Neural cell (in vitro differentiated cells): ENCODE data around the gene ZFR. TPM values are rescaled to one million over a fixed set of nuclear protein-coding genes. Genes with fewer than 3 reads are reported as not detected.

Source experiments
- H2AFZ ChIP-seq: fragments of 200-600, 300-800 bp; sonication (generic), shearing (Covaris generic); 2 replicates; pipeline ENCODE4 v1.6.0; 2014; ENCODE audit warnings: low read depth, mild to moderate bottlenecking, antibody characterized with exemption, low read length, moderate library complexity
- H3F3A ChIP-seq: fragments of 200-600 bp; shearing (Covaris generic); 2 replicates; pipeline ENCODE4 v1.6.1; 2016; ENCODE audit warnings: mild to moderate bottlenecking, moderate library complexity, mixed read lengths, antibody characterized with exemption, low read length; ENCODE audit not compliant: insufficient read depth, poor library complexity, severe bottlenecking
- H3K27ac ChIP-seq: fragments of 200-600, 300-800 bp; sonication (generic), shearing (Covaris generic); 2 replicates; pipeline ENCODE4 v1.5.1; 2014; ENCODE audit warnings: mild to moderate bottlenecking, low read length, moderate library complexity
- H3K27me3 ChIP-seq: fragments of 300-800, 200-600 bp; sonication (generic), shearing (Covaris generic); 2 replicates; pipeline ENCODE4 v1.6.0; 2014; ENCODE audit warnings: mild to moderate bottlenecking, low read depth, low read length, moderate library complexity; ENCODE audit not compliant: insufficient read depth
- H3K36me3 ChIP-seq: fragments of 300-800, 200-600 bp; sonication (generic), shearing (Covaris generic); 2 replicates; pipeline ENCODE4 v1.5.1; 2014; ENCODE audit warnings: mild to moderate bottlenecking, antibody characterized with exemption, low read length, moderate library complexity; ENCODE audit not compliant: insufficient read depth
- H3K4me2 ChIP-seq: fragments of 300-800, 200-600 bp; sonication (generic), shearing (Covaris generic); 2 replicates; pipeline ENCODE4 v1.6.0; 2014; ENCODE audit warnings: mild to moderate bottlenecking, low read length
- H3K4me3 ChIP-seq: fragments of 300-800, 200-600 bp; sonication (generic), shearing (Covaris generic); 2 replicates; pipeline ENCODE4 v1.5.1; 2014; ENCODE audit warnings: mild to moderate bottlenecking, low read length, moderate library complexity
- H3K79me2 ChIP-seq: fragments of 200-600 bp; shearing (Covaris generic); replicated peaks from 2 replicates; pipeline ENCODE4 v1.6.0; 2014; ENCODE audit warnings: mild to moderate bottlenecking, low read length, moderate library complexity; ENCODE audit not compliant: insufficient read depth
- H3K9ac ChIP-seq: fragments of 300-800, 200-600 bp; sonication (generic), shearing (Covaris generic); 2 replicates; pipeline ENCODE4 v1.6.1; 2016; ENCODE audit warnings: mild to moderate bottlenecking, low read length, mixed read lengths
- H3K9me2 ChIP-seq: fragments of 200-600 bp; shearing (Covaris generic); 2 replicates; pipeline ENCODE4 v1.6.1; 2016; ENCODE audit warnings: mild to moderate bottlenecking, low read length, mixed read lengths; ENCODE audit not compliant: insufficient read depth
- H3K9me3 ChIP-seq: fragments of 200-600, 300-800 bp; sonication (generic), shearing (Covaris generic); 2 replicates; pipeline ENCODE4 v1.6.1; 2016; ENCODE audit warnings: mild to moderate bottlenecking, mixed run types, low read length, moderate library complexity, mixed read lengths
- H4K20me1 ChIP-seq: fragments of 200-600 bp; shearing (Covaris generic); 2 replicates; pipeline ENCODE4 v1.6.1; 2016; ENCODE audit warnings: mild to moderate bottlenecking, mixed run types; ENCODE audit not compliant: insufficient read depth
- CTCF ChIP-seq: fragments of 450-650 bp; IDR thresholded peaks from 2 replicates; pipeline ENCODE4 v1.5.1; 2014; ENCODE audit warnings: antibody characterized with exemption, mild to moderate bottlenecking, moderate library complexity; ENCODE audit not compliant: poor library complexity, severe bottlenecking
- EP300 ChIP-seq: fragments of 450-650 bp; conservative IDR thresholded peaks from 2 replicates; pipeline ENCODE4 v1.6.1; 2014; ENCODE audit warnings: antibody characterized with exemption, mild to moderate bottlenecking, moderate library complexity; ENCODE audit not compliant: poor library complexity, severe bottlenecking
- EZH2 ChIP-seq: fragments of 200-600, 300-800 bp; shearing (Covaris generic), sonication (generic); IDR thresholded peaks from 2 replicates; pipeline ENCODE4 v1.6.1; 2014; ENCODE audit warnings: antibody characterized with exemption, low read length, borderline replicate concordance, mild to moderate bottlenecking; ENCODE audit not compliant: insufficient read depth, poor library complexity, severe bottlenecking
- MXI1 ChIP-seq: fragments of 450-650 bp; conservative IDR thresholded peaks from 2 replicates; pipeline ENCODE4 v1.6.1; 2014; ENCODE audit warnings: antibody characterized with exemption, mild to moderate bottlenecking; ENCODE audit not compliant: poor library complexity, severe bottlenecking
- POLR2AphosphoS5 ChIP-seq: IDR thresholded peaks from 2 replicates; pipeline ENCODE4 v1.6.1; 2012
- RAD21 ChIP-seq: fragments of 450-650 bp; conservative IDR thresholded peaks from 2 replicates; pipeline ENCODE4 v1.6.1; 2014; ENCODE audit warnings: antibody characterized with exemption, mild to moderate bottlenecking, moderate library complexity
- SMC3 ChIP-seq: fragments of 450-650 bp; conservative IDR thresholded peaks from 2 replicates; pipeline ENCODE4 v1.6.1; 2014; ENCODE audit warnings: antibody characterized with exemption, mild to moderate bottlenecking, moderate library complexity; ENCODE audit not compliant: poor library complexity
- TAF1 ChIP-seq: IDR thresholded peaks from 2 replicates; pipeline ENCODE4 v1.6.1; 2012; ENCODE audit warnings: low read depth
- polyA plus RNA-seq: library from polyadenylated mRNA; depleted of rRNA; stranded (reverse); fragments of >200 nt; gene quantifications from 2 replicates; pipeline ENCODE4 v1.2.3, GENCODE V29; 2014
- TF ChIP-seq, protein P1 (sequence below): IDR thresholded peaks from 2 replicates; pipeline ENCODE4 v1.6.1; 2012; ENCODE audit warnings: borderline replicate concordance

Gene ZFR
- polyA plus RNA-seq, 1 donor from 2014 or later = 141 TPM

DNA sequence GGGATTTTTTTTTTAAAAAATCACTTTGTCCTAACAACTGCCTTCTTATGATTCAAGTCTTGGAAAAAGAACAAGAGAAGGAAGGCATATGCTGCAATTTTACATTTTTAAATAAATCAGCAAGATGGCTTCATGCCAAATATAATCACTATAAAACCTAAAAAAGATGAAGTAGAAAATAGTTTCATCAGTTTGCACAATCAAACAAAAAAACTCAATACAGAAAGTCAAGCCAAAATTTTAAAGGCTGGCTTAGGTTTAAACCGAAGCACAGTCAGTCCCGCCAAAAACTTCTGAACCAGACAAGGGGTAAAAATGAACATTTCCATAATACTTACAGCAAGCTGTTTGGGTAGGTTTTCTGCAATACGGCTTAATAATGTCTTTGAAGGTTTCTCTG is 57.3 kb downstream of the ZFR start:
- Histone ChIP-seq H2AFZ (no peak overlapping the region), H3K4me2 (no peak overlapping the region), H3K79me2 (no peaks in the 10 kb centered on the region), H3K9me3 (no peaks in the 10 kb centered on the region), H4K20me1 (no peaks in the 10 kb centered on the region), H3K36me3 (peaks cover 7% of the 10 kb centered on the region), H3K27ac (no peak overlapping the region), H3K9ac (no peak overlapping the region), H3K9me2 (no peaks in the 10 kb centered on the region), H3F3A (no peaks in the 10 kb centered on the region), H3K27me3 (no peaks in the 10 kb centered on the region), H3K4me3 (no peak overlapping the region)
- TF ChIP-seq MXI1 (no peak), EP300 (no peak), TAF1 (no peak), EZH2 (no peak), POLR2AphosphoS5 (no peak)
- TF ChIP-seq, protein P1, sequence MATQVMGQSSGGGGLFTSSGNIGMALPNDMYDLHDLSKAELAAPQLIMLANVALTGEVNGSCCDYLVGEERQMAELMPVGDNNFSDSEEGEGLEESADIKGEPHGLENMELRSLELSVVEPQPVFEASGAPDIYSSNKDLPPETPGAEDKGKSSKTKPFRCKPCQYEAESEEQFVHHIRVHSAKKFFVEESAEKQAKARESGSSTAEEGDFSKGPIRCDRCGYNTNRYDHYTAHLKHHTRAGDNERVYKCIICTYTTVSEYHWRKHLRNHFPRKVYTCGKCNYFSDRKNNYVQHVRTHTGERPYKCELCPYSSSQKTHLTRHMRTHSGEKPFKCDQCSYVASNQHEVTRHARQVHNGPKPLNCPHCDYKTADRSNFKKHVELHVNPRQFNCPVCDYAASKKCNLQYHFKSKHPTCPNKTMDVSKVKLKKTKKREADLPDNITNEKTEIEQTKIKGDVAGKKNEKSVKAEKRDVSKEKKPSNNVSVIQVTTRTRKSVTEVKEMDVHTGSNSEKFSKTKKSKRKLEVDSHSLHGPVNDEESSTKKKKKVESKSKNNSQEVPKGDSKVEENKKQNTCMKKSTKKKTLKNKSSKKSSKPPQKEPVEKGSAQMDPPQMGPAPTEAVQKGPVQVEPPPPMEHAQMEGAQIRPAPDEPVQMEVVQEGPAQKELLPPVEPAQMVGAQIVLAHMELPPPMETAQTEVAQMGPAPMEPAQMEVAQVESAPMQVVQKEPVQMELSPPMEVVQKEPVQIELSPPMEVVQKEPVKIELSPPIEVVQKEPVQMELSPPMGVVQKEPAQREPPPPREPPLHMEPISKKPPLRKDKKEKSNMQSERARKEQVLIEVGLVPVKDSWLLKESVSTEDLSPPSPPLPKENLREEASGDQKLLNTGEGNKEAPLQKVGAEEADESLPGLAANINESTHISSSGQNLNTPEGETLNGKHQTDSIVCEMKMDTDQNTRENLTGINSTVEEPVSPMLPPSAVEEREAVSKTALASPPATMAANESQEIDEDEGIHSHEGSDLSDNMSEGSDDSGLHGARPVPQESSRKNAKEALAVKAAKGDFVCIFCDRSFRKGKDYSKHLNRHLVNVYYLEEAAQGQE = no peak

DNA sequence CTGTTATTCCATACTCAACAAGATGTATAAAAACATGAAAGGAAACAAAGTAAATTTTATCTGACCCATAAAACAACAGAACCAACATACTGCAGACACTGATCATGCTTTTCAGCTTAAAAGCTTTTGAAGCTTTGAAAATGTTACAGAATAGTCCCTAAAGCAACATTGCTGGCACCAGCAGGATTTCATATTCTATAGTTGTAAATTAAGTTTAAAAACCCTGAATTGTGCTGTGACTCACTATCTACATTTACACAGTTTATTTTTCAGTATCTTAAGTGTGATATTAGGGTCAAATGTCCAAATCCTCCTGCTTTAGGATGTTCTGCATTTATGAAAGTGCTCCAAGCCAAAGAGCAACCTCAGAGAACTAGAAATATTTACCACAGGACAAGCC is 59.9 kb downstream of the ZFR start:
- H3K4me2 ChIP-seq = no peak overlapping the region
- H3K9ac ChIP-seq = no peak overlapping the region
- H3K27me3 ChIP-seq = no peaks in the 10 kb centered on the region
- H3K36me3 ChIP-seq = peaks cover 7% of the 10 kb centered on the region
- H3K4me3 ChIP-seq = no peak overlapping the region
- no peak for TF ChIP-seq EZH2
- no peak for TF ChIP-seq TAF1
- TF ChIP-seq MXI1 = no peak
- no peak for TF ChIP-seq EP300
- TF ChIP-seq RAD21 = no peak
- TF ChIP-seq, protein P1 = no peak
- no peak for TF ChIP-seq CTCF
- TF ChIP-seq SMC3 = no peak
- no peak for TF ChIP-seq POLR2AphosphoS5
- no peaks in the 10 kb centered on the region for H3K79me2 ChIP-seq
- no peaks in the 10 kb centered on the region for H3K9me2 ChIP-seq
- H3K27ac ChIP-seq = no peak overlapping the region
- no peak overlapping the region for H2AFZ ChIP-seq
- H3F3A ChIP-seq = no peaks in the 10 kb centered on the region
- no peaks in the 10 kb centered on the region for H4K20me1 ChIP-seq
- H3K9me3 ChIP-seq = no peaks in the 10 kb centered on the region
